ENCODE results near the gene FBH1. TPM values are rescaled to one million over a fixed set of nuclear protein-coding genes. Genes with fewer than 3 reads are reported as not detected.
A peak's percentile ranks its signal among the peaks of the same experiment; 100 is the strongest.
"Not testable (repeated sequence)": the region's sequence is repeated elsewhere in the genome, so short reads cannot be mapped to it uniquely, and the experiment has no call there.

FBH1 gene
- total RNA-seq, 1 donor from 2014 or later, result 87.4 TPM

GRCh38 chr10:5944389-5945189 is 54.5 kb downstream of the FBH1 start:
- no peak for TF ChIP-seq CTCF (IDR thresholded peaks at IDR 0.05; ENCODE audit: unreplicated experiment)
- Mint-ChIP-seq H3K9me3 (ENCODE audit: low read depth) (no peaks in the 10 kb centered on the region), H3K27me3 (peaks cover 22% of the 10 kb centered on the region), H3K36me3 (ENCODE audit: insufficient read depth) (no peaks in the 10 kb centered on the region), H3K27ac (peak overlapping the region; percentile 90), H3K4me1 (ENCODE audit: low read depth) (peaks cover 5% of the 10 kb centered on the region), H3K4me3 (ENCODE audit: low read depth) (no peak overlapping the region)
- no peak for DNase-seq (ENCODE audit: low spot score, unreplicated experiment)

GRCh38 chr10:5945190-5945509 is 55.1 kb downstream of the FBH1 start:
- H3K4me1 Mint-ChIP-seq (ENCODE audit: low read depth), result peaks cover 5% of the 10 kb centered on the region
- peaks cover 22% of the 10 kb centered on the region for H3K27me3 Mint-ChIP-seq
- no peaks in the 10 kb centered on the region for H3K9me3 Mint-ChIP-seq (ENCODE audit: low read depth)
- no peak for DNase-seq (ENCODE audit: low spot score, unreplicated experiment)
- TF ChIP-seq CTCF (IDR thresholded peaks at IDR 0.05; ENCODE audit: unreplicated experiment), result no peak
- H3K36me3 Mint-ChIP-seq (ENCODE audit: insufficient read depth), result no peaks in the 10 kb centered on the region
- no peak overlapping the region for H3K27ac Mint-ChIP-seq
- H3K4me3 Mint-ChIP-seq (ENCODE audit: low read depth), result no peak overlapping the region

GRCh38 chr10:5945561-5946418 is 55.7 kb downstream of the FBH1 start:
- peaks cover 22% of the 10 kb centered on the region for H3K27me3 Mint-ChIP-seq
- H3K27ac Mint-ChIP-seq, result no peak overlapping the region
- DNase-seq (ENCODE audit: low spot score, unreplicated experiment), result no peak
- no peak for TF ChIP-seq CTCF (IDR thresholded peaks at IDR 0.05; ENCODE audit: unreplicated experiment)
- no peaks in the 10 kb centered on the region for H3K9me3 Mint-ChIP-seq (ENCODE audit: low read depth)
- no peak overlapping the region for H3K4me3 Mint-ChIP-seq (ENCODE audit: low read depth)
- peaks cover 5% of the 10 kb centered on the region for H3K4me1 Mint-ChIP-seq (ENCODE audit: low read depth)
- H3K36me3 Mint-ChIP-seq (ENCODE audit: insufficient read depth), result no peaks in the 10 kb centered on the region

GRCh38 chr10:5946419-5946775 is 56.4 kb downstream of the FBH1 start:
- H3K36me3 Mint-ChIP-seq (ENCODE audit: insufficient read depth); H3K9me3 Mint-ChIP-seq (ENCODE audit: low read depth); H3K27ac Mint-ChIP-seq; H3K4me1 Mint-ChIP-seq (ENCODE audit: low read depth); DNase-seq (ENCODE audit: low spot score, unreplicated experiment); H3K4me3 Mint-ChIP-seq (ENCODE audit: low read depth): not testable (repeated sequence)
- peaks cover 22% of the 10 kb centered on the region for H3K27me3 Mint-ChIP-seq

GRCh38 chr10:5946786-5947185 is 56.7 kb downstream of the FBH1 start:
- H3K27ac Mint-ChIP-seq, result no peak overlapping the region
- no peaks in the 10 kb centered on the region for H3K36me3 Mint-ChIP-seq (ENCODE audit: insufficient read depth)
- H3K4me1 Mint-ChIP-seq (ENCODE audit: low read depth), result peaks cover 5% of the 10 kb centered on the region
- no peak for TF ChIP-seq CTCF (IDR thresholded peaks at IDR 0.05; ENCODE audit: unreplicated experiment)
- no peak for DNase-seq (ENCODE audit: low spot score, unreplicated experiment)
- H3K4me3 Mint-ChIP-seq (ENCODE audit: low read depth), result no peak overlapping the region
- peaks cover 23% of the 10 kb centered on the region for H3K27me3 Mint-ChIP-seq
- H3K9me3 Mint-ChIP-seq (ENCODE audit: low read depth), result no peaks in the 10 kb centered on the region

Data from progenitor cell of endocrine pancreas (in vitro differentiated cells).